ENCODE results near the gene ARHGEF6.

ARHGEF6 gene

DNA sequence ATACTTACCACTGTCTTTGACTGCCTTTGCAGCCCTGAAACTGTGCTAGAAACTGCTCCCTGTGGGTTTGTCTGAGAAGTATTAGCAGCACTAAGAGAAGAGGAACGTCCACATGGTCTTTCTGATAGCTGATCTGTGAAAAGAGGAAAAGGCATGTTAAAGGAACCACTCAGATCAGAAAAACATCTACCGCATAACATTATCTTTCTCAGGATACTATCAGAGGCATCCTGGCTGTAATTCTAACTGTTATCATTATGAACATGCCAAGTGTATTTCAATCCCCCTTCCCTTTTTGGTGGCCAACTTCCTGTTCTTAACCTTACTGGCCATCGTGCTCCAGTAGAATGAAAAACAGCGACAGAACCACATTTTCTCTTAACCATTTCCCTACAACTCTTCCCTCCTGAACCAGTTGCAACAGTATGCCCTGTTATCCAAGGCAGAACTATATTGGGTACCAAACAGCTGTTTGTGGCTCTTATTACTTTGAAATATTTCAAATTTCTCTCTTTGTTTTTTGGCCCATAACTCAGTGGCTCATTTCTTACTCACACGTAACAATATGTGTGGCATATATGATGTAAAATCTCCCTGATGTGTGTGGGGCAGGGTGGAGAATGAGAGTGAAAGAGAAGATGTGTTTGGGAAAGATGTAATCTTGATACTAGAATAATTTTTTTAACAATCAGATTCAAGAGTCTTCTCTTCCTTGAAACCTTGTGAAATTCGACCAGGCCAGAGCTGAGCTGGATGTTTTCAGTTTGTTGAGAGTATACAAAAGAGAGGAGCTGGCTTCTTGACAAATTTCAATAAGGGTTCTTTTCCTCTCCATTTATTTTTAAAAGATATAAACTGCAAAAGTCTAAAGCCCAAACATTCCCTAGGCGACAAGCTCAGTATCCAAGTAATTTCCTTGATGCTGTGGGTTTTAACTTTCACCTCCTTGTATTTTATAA is 35.2 kb downstream of the ARHGEF6 start:
- H3K4me3 Mint-ChIP-seq: peak overlapping the region; percentile 2
- H3K27ac Mint-ChIP-seq: peak overlapping the region; percentile 83
- DNase-seq: no peak
- H3K4me1 Mint-ChIP-seq (ENCODE audit: low read depth): peaks cover 75% of the 10 kb centered on the region
- H3K9me3 Mint-ChIP-seq: no peaks in the 10 kb centered on the region
- peaks cover 56% of the 10 kb centered on the region for H3K36me3 Mint-ChIP-seq (ENCODE audit: low read depth)
- H3K27me3 Mint-ChIP-seq: peaks cover 8% of the 10 kb centered on the region

DNA sequence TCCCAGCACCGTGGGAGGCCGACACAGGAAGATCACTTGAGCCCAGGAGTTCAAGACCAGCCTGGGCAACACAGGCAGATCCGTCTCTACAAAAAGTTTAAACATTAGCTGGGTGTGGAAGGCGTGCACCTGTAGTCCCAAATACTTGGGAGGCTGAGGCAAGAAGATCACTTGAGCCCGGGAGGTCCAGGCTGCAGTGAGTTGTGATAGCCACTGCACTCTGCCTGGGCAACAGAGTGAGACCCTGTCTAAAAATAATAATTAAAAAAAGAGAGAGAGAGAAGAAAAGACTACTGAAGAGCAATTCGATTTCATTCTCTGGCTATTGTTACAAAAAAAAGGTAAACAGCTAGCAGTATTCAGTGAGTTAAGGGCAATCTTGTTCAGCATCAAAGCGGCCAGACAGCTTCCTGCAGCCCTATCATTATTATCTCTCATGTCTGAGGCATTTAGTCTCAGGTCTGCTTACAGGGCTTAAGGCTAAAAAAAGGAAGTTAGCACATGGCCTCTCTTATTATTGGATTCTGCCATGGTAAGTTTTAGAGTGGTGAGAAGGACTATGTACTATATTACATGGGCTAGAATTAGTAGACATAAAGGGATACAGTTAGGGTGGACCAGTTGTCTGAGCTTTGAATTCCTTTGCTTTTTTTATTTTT is 37.9 kb downstream of the ARHGEF6 start:
- peaks cover 14% of the 10 kb centered on the region for H3K27me3 Mint-ChIP-seq
- H3K27ac Mint-ChIP-seq: peak overlapping the region; percentile 83
- peak overlapping the region; percentile 7 for H3K4me3 Mint-ChIP-seq
- H3K36me3 Mint-ChIP-seq (ENCODE audit: low read depth): peaks cover 70% of the 10 kb centered on the region
- no peak for DNase-seq
- peaks cover 59% of the 10 kb centered on the region for H3K4me1 Mint-ChIP-seq (ENCODE audit: low read depth)
- H3K9me3 Mint-ChIP-seq: no peaks in the 10 kb centered on the region

DNA sequence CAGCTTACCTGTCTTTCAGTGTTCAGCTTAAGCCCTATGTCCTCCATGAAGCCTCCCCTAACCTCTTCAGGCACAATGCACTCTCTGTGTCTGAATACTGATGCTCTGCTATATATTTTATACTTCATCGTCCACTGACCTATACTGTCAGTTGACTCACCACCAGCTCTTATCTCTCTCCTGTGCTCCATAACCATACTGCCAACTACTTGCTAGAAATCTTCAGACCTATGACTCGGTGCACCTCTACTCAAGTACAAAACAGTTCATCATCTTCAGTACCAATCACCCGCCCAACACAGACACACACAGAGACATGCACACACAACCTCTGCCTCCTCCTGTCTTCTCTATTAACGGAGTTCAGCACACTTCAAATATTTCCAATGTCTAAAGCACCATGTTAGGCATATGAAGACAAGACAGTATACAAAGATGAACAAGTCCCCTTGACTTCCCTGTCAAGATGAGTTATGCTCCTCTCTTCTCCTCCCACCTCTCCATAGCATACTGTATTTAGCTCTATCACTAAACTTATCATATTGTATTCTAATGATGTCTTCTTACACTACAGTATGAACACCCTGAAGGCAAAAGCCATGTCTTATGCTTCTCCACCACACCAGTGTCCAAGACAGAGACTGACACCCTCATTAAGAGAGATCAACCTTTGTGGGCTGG is 42.5 kb downstream of the ARHGEF6 start:
- H3K4me3 Mint-ChIP-seq: no peak overlapping the region
- no peaks in the 10 kb centered on the region for H3K9me3 Mint-ChIP-seq
- H3K27ac Mint-ChIP-seq: no peak overlapping the region
- H3K36me3 Mint-ChIP-seq (ENCODE audit: low read depth): peaks cover 54% of the 10 kb centered on the region
- no peak for DNase-seq
- H3K27me3 Mint-ChIP-seq: peaks cover 18% of the 10 kb centered on the region
- H3K4me1 Mint-ChIP-seq (ENCODE audit: low read depth): peaks cover 37% of the 10 kb centered on the region

DNA sequence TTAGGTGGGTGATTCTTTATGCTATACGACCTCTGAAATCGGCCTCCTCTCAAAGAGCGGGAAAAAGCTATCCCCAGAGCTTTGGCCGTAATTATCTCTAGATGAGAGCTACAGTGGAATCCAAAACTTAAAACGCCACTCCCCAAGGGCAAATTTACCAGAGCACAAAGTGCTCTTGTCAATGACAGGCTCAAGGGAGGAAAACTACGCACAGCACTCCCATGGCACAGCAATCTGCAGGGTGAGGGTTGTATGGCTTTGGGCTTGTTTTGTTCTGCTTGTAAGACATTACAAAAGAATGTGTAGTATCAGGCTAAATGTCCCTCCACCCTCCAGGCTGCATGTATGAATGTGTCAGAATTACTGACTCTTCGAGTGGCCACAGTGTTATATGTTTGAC is 44.0 kb downstream of the ARHGEF6 start:
- Mint-ChIP-seq H3K4me3 (no peak overlapping the region), H3K36me3 (ENCODE audit: low read depth) (peaks cover 43% of the 10 kb centered on the region), H3K27ac (no peak overlapping the region), H3K9me3 (no peaks in the 10 kb centered on the region), H3K4me1 (ENCODE audit: low read depth) (peaks cover 37% of the 10 kb centered on the region), H3K27me3 (peaks cover 18% of the 10 kb centered on the region)
- no peak for DNase-seq

DNA sequence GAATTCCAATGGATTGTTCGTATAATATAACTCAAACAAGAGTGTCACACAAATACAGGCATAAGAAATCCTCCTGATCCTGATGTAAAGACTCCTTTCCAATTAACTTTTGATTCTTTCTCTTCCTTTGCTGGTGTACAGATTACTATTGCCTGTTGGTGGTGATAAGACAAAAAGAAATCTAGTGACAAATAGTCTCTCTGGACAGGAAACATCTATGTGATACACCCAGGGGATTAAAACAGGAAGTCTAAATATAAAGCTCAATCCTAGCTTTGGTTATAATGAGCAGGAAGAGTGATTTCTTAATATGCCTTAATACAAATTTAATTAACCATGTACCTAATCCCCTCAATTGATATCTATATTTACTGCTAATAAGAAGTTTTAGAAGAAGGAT is 45.1 kb downstream of the ARHGEF6 start:
- DNase-seq: no peak
- Mint-ChIP-seq H3K4me3 (no peak overlapping the region), H3K36me3 (ENCODE audit: low read depth) (peaks cover 40% of the 10 kb centered on the region), H3K27ac (no peak overlapping the region), H3K9me3 (no peaks in the 10 kb centered on the region), H3K27me3 (peaks cover 17% of the 10 kb centered on the region), H3K4me1 (ENCODE audit: low read depth) (peaks cover 46% of the 10 kb centered on the region)

DNA sequence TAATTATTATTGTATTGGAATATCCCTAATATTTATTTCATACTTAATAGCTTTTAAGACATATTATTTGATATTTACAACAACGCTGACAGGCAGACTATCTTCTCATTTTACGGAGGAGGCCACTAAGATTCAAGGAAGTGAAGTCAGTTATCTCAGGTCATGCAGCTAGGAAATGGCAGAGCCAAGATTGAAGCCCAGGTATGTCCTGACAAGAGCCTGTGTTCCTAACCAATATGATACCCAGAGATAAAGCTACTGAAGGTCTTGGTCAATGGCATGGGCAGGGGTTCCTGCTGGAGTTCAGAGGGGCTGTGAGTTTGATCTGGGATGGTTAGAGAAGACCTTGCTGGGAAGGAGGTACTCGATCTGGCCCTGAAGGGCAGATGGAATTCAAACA is 47.1 kb downstream of the ARHGEF6 start:
- H3K27ac Mint-ChIP-seq: no peak overlapping the region
- no peak overlapping the region for H3K4me3 Mint-ChIP-seq
- H3K9me3 Mint-ChIP-seq: no peaks in the 10 kb centered on the region
- H3K27me3 Mint-ChIP-seq: peaks cover 14% of the 10 kb centered on the region
- no peak for DNase-seq
- peaks cover 38% of the 10 kb centered on the region for H3K36me3 Mint-ChIP-seq (ENCODE audit: low read depth)
- H3K4me1 Mint-ChIP-seq (ENCODE audit: low read depth): peaks cover 55% of the 10 kb centered on the region

DNA sequence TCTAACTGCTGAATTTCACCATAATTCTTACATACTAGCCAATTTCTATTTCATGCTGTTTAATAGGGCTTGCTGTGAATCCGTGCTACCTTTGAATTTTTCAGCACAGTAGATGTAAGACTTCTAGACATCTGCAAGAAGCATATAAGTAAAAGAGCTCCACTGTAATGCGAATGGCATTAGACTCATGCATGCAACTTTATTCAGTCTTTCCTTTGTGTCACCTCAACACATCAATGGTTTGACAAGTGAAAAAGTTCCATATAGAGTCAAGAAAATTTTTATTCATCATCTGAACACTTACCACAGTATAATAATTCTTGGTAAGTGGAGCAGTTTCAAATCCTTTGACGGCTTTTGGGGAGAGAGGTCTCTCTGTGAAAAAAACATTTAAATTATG is 48.9 kb downstream of the ARHGEF6 start:
- Mint-ChIP-seq H3K36me3 (ENCODE audit: low read depth) (peaks cover 29% of the 10 kb centered on the region), H3K4me3 (no peak overlapping the region), H3K9me3 (peaks cover 2% of the 10 kb centered on the region), H3K27ac (peak overlapping the region; percentile 80), H3K27me3 (peaks cover 9% of the 10 kb centered on the region), H3K4me1 (ENCODE audit: low read depth) (peaks cover 58% of the 10 kb centered on the region)
- no peak for DNase-seq

DNA sequence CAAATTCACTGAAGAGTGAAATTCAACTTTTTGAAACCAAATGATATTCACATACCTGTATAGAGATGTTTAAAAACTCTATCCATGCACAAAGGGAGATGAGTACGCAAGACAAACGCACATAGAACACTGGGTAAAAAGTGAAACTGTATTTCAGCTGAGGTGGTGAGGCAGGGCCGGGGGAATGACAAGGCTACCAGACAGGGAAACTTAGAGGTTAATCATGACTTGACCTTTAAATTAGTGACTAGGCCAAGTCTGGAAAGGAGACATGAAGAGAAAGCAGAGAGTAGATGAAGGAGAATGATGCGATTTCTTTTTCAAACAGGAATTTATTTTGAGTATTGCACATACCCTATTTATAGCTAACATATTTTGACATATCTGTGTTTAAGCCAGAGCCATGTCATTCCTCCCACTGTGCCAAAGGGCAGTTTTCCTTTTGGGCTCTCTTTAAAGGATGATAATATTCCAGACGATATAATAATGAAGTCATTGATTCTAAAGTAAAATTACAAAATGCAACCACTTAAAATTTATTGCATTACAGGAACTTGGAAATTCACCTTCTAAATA is 49.4 kb downstream of the ARHGEF6 start:
- DNase-seq: no peak
- H3K36me3 Mint-ChIP-seq (ENCODE audit: low read depth): peaks cover 26% of the 10 kb centered on the region
- peak overlapping the region; percentile 2 for H3K4me3 Mint-ChIP-seq
- peaks cover 60% of the 10 kb centered on the region for H3K4me1 Mint-ChIP-seq (ENCODE audit: low read depth)
- peaks cover 2% of the 10 kb centered on the region for H3K9me3 Mint-ChIP-seq
- H3K27ac Mint-ChIP-seq: peak overlapping the region; percentile 80
- H3K27me3 Mint-ChIP-seq: peaks cover 7% of the 10 kb centered on the region

DNA sequence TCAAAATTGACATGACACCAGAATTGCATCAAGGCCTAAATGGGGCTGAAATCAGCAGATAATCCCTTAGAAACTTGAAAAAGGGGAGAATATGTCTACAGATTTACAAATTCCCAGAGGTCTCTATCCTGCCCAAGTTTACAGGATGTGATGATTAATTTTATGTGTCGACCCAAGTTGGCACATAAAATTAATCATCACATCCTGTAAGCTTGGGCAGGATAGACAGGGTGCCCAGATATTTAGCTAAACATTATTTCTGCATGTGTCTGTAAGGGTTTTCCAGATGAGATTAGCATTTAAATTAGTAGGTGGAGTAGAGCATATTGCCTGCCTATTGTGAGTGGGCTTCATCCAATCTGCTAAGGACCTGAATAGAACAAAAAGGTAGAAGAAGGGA is 52.3 kb downstream of the ARHGEF6 start:
- Mint-ChIP-seq H3K36me3 (ENCODE audit: low read depth) (peaks cover 17% of the 10 kb centered on the region), H3K27ac (peak overlapping the region; percentile 84), H3K4me3 (no peak overlapping the region), H3K4me1 (ENCODE audit: low read depth) (peaks cover 50% of the 10 kb centered on the region), H3K27me3 (no peaks in the 10 kb centered on the region), H3K9me3 (peaks cover 2% of the 10 kb centered on the region)
- DNase-seq: no peak

DNA sequence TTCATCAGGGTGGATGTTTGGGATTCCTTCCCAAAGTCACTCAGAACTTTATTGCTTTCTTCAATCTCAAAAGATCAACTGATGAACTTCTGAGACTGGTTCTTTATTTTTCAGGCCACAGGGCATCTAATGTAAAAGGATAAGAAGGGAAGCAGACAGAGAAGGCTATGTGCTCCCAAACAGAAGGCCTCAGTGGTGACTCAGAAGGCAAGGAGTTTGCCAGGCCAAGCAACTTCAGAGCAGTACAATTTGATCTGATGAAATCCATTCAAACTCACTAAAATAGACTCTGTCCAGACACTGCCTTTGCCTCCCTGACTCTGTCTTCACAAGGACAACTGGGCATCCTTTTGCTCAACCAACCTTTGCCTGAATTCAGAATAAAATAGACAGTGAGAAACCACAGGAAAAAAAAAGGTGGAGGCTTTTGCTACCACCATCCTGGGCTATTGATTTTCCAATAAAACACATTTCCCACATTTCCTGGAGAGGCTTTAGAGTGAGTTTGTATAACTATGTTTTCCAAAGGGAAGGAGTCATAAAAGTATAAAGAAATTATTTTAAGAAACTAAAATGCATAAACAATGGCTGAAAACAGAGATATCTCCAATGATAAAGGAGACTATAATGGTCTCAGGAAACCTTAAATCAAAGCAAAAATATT is 55.2 kb downstream of the ARHGEF6 start:
- Mint-ChIP-seq H3K4me1 (ENCODE audit: low read depth) (peaks cover 34% of the 10 kb centered on the region), H3K36me3 (ENCODE audit: low read depth) (peaks cover 30% of the 10 kb centered on the region), H3K27me3 (no peaks in the 10 kb centered on the region), H3K9me3 (peaks cover 2% of the 10 kb centered on the region), H3K4me3 (no peak overlapping the region), H3K27ac (no peak overlapping the region)
- no peak for DNase-seq

DNA sequence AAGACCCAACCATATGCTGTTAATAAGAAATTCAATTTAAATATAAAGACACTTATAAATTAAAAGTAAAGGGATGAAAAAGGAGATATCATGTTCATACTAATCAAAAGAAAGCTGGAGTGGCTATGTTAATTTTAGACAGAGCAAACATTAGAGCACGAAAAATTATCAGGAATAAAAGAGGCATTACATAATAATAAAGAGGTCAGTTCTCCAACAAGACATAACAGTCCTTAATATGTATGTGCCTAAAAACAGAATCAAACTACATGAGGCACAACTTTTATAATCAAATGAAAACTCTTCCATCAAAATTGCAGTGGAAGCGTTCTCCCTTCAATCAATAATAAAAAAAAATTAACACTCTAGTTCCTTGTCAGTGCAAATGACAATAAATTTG is 62.6 kb downstream of the ARHGEF6 start:
- no peaks in the 10 kb centered on the region for H3K9me3 Mint-ChIP-seq
- peaks cover 21% of the 10 kb centered on the region for H3K36me3 Mint-ChIP-seq (ENCODE audit: low read depth)
- H3K4me1 Mint-ChIP-seq (ENCODE audit: low read depth): peaks cover 48% of the 10 kb centered on the region
- H3K4me3 Mint-ChIP-seq: no peak overlapping the region
- H3K27me3 Mint-ChIP-seq: peaks cover 15% of the 10 kb centered on the region
- H3K27ac Mint-ChIP-seq: no peak overlapping the region
- DNase-seq: no peak

DNA sequence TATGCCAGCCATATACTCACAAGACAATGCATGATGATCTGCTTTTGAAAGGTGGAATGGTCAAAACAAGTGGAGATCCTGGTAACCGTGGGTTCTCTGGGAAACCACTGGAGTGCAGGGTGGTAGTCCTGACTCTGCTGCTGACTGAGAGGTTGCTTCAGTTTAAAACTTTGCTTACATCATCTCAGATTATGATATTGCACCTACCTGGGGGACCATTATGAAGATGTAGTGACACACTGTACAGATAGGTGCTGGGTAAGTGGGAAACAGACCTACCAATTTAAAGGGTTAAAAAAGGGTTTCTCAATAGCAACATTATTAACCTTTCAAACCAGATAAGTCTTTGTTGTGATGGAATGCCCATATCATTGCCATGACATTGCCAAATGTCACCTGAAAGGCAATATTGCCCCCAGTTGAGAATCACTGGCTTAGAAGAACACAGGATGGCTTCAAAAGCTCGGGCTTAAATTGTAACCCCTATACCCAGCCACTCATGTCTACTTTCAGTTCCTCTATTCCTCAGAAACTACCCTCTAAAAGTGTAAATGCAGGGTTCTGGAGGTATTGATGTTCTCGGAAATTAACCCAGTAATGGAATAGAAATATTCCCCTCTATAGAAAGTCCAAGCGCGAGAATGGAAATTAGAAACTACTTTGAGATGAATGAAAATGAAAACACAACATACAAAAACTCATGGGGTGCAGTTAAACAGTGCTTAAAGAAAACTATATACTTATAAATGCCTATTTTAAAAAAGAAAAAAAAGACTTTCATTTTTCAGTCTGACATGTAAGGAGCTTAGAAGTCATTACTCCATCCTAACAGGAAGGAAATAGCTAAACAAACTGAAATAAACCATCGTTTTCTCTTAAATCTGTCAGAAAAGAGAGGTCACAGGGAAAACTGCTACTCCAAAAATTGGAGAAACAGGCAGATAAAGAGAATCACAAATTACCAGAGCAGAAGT is 65.8 kb downstream of the ARHGEF6 start:
- H3K4me1 Mint-ChIP-seq (ENCODE audit: low read depth): peaks cover 68% of the 10 kb centered on the region
- H3K4me3 Mint-ChIP-seq: peak overlapping the region; percentile 60
- H3K36me3 Mint-ChIP-seq (ENCODE audit: low read depth): peaks cover 9% of the 10 kb centered on the region
- DNase-seq: no peak
- H3K27me3 Mint-ChIP-seq: peaks cover 22% of the 10 kb centered on the region
- no peaks in the 10 kb centered on the region for H3K9me3 Mint-ChIP-seq
- H3K27ac Mint-ChIP-seq: peak overlapping the region; percentile 93

DNA sequence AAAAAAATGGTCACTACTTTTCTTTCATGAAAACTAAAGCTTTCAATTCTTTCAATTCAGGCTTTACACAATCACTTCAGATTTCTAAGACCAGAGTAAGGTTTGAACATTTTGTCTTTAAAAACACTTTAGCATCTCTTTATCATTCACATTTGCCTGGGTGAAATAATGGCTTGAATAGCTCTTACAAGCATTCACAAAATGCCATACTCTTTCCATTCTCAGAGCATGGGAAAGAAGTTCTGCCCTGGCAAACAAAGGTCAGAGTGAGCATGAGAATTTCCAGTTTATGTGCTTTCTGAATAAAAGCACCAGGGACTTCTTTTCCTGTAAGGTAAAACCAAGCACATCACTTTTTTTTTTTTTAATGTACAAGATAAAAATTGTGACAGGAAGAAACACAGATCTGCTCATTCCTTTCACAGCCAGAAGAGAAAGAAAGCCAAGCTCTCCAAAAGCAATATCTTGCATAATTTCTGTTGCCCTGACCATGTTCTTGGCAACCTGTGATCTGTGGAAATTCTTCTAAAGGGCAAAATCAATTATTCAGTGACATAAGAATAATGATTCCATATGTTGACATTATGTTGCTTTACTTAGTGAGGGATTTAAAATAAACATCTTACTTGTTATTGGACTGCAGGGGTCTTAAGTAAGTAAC is 68.0 kb downstream of the ARHGEF6 start:
- H3K4me3 Mint-ChIP-seq: no peak overlapping the region
- H3K27ac Mint-ChIP-seq: peak overlapping the region; percentile 80
- peaks cover 19% of the 10 kb centered on the region for H3K27me3 Mint-ChIP-seq
- H3K36me3 Mint-ChIP-seq (ENCODE audit: low read depth): peaks cover 15% of the 10 kb centered on the region
- no peak for DNase-seq
- peaks cover 82% of the 10 kb centered on the region for H3K4me1 Mint-ChIP-seq (ENCODE audit: low read depth)
- H3K9me3 Mint-ChIP-seq: no peaks in the 10 kb centered on the region

All from activated T-cell treated with anti-CD3 and anti-CD28 coated beads, Interleukin-2, amount 50 U/mL, for 24 hours (primary cell).